Thoracic aorta (tissue), 2 donors: ENCODE results near the gene REXO4. TPM values are rescaled to one million over a fixed set of nuclear protein-coding genes. Genes with fewer than 3 reads are reported as not detected.

ENCODE experiments used
- ATAC-seq: fragments of 150-250 bp; one replicate; pipeline ENCODE4 v1.8.0; 2017; ENCODE audit warnings: low read depth; ENCODE audit not compliant: insufficient number of reproducible peaks, low FRiP score
- DNase-seq: peaks from one replicate; pipeline ENCODE4 v3.0.0-alpha.2; 2020; ENCODE audit warnings: low spot score
- H3K27ac ChIP-seq, 2 donors: fragments of 200-600 bp; sonication (generic); 1 replicate in 1 of 2; 2 replicates in 1 of 2; pipeline ENCODE4 v1.5.1; 2016; ENCODE audit warnings: mild to moderate bottlenecking in 2 of 2, moderate library complexity in 2 of 2
- H3K27me3 ChIP-seq: fragments of 200-600 bp; sonication (generic); replicated peaks from 2 replicates; pipeline ENCODE4 v1.6.0; 2016; ENCODE audit warnings: mild to moderate bottlenecking; ENCODE audit not compliant: insufficient read depth
- H3K36me3 ChIP-seq: fragments of 200-600 bp; sonication (generic); one replicate; pipeline ENCODE4 v1.5.1; 2016
- H3K4me1 ChIP-seq, 2 donors: fragments of 200-600 bp; sonication (generic); 1 replicate in 1 of 2; 2 replicates in 1 of 2; pipeline versions ENCODE4 v1.5.1 to v1.6.0; 2016; ENCODE audit warnings: low read depth in 2 of 2, mild to moderate bottlenecking in 1 of 2; ENCODE audit not compliant: control insufficient read depth in 1 of 2
- H3K4me3 ChIP-seq: fragments of 200-600 bp; sonication (generic); 2 replicates; pipeline ENCODE4 v1.5.1; 2016; ENCODE audit warnings: mild to moderate bottlenecking
- H3K9me3 ChIP-seq: fragments of 200-600 bp; sonication (generic); 2 replicates; pipeline ENCODE4 v1.5.1; 2016
- total RNA-seq, 2 donors: library from RNA; depleted of rRNA; stranded (reverse); fragments of >200 nt; gene quantifications; one replicate each; pipeline versions ENCODE4 v1.1.0 to v1.2.3, GENCODE V29; 2016
- TF ChIP-seq, protein P1 (sequence below): fragments of 200-600 bp; sonication (generic); IDR thresholded peaks from one replicate; pipeline ENCODE4 v1.5.1; 2019; ENCODE audit warnings: antibody characterized with exemption

Gene REXO4
- total RNA-seq, 2 donors from 2014 or later, result 7.7 to 18.6 TPM

DNA sequence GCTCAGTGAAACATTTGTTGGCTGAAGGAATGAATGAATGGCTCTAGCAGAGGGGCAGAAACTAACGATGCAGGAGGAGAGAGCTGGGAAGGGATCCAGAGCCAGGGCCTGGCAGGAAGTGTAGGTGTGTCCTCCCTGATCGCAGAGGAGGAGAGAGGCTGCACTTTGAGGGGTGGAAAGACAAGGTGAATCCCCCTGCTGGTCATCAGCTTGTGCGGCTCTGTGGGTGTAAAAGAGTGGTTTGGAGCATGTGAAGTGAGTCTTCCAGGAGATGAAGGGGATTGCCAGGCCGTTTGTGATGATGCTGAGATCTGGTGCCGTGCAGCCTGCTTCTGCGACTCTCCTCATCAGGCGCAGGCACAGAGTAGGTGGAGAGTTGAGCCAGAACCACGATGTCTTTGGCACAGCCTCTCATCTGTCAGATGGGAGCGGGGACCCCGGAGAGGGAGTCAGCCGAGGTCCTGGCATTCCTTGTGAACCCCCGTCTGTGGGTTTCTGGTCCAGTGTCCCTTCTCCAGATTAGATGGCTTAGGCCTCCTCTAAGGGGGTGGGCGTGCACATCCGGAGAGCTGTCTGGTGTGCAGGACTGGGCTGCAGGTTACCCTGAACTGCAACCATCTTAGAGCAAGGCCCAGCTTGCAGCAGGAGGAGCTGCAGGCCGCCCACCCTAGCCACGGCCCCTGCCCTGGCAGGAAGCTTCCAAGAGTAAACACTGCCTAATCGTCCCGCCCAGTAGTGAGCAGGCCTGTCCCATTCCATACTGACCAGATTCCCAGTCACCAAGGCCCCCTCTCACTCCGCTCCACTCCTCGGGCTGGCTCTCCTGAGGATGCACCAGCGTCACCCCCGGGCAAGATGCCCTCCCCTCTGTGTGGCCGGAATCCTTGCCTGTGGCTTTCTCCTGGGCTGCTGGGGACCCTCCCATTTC is 4.1 kb upstream of the REXO4 start, which contains the start of gene ADAMTS13:
ADAMTS13 (plus strand) TSS at position 753 of the 928 bp plus-strand sequence; CDS start at position 830, 77 bp downstream.
- no peak within 1 kb of the TSS for H3K4me3 ChIP-seq
- peaks cover 3 to 7% of the 10 kb centered on the region in 2 donors for H3K4me1 ChIP-seq
- TF ChIP-seq, protein P1, sequence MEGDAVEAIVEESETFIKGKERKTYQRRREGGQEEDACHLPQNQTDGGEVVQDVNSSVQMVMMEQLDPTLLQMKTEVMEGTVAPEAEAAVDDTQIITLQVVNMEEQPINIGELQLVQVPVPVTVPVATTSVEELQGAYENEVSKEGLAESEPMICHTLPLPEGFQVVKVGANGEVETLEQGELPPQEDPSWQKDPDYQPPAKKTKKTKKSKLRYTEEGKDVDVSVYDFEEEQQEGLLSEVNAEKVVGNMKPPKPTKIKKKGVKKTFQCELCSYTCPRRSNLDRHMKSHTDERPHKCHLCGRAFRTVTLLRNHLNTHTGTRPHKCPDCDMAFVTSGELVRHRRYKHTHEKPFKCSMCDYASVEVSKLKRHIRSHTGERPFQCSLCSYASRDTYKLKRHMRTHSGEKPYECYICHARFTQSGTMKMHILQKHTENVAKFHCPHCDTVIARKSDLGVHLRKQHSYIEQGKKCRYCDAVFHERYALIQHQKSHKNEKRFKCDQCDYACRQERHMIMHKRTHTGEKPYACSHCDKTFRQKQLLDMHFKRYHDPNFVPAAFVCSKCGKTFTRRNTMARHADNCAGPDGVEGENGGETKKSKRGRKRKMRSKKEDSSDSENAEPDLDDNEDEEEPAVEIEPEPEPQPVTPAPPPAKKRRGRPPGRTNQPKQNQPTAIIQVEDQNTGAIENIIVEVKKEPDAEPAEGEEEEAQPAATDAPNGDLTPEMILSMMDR, result no peak
- no peaks in the 10 kb centered on the region for H3K36me3 ChIP-seq
- no peak within 1 kb of the TSS for H3K27ac ChIP-seq
- DNase-seq (no peak), ATAC-seq (no peak)
- H3K27me3 ChIP-seq, result no peaks in the 10 kb centered on the region
- no peaks in the 10 kb centered on the region for H3K9me3 ChIP-seq

- Histone ChIP-seq H3K36me3 (no peaks in the 10 kb centered on the region), H3K4me3 (no peak overlapping the region), H3K27ac (no peak overlapping the region), H3K9me3 (no peaks in the 10 kb centered on the region), H3K27me3 (no peaks in the 10 kb centered on the region), H3K4me1 (peaks cover 11 to 20% of the 10 kb centered on the region in 2 donors)
- ATAC-seq, result no peak
- TF ChIP-seq, protein P1, result no peak
- no peak for DNase-seq
Measured at GRCh38 chr9:133420392-133420827, 2.6 kb upstream of the REXO4 start.

DNA sequence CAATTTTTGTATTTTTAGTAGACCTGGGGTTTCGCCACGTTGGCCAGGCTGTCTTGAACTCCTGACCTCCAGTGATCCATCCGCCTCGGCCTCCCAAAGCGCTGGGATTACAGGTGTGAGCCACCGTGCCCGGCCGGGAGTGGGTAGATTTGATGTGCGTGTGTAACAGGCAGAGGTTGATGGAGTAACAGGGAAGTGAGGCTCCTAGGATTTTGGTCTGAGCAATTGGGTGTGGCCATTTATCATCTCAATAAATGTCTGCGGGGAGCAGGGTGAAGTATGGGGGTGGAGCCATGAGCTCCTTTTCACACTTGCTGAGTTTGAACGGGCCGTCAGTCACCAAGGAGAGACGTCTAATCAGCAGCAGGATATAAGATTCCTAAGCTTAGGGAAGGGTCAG is 1.2 kb upstream of the REXO4 start:
- Histone ChIP-seq H3K27me3 (no peaks in the 10 kb centered on the region), H3K4me1 (peaks cover 11 to 20% of the 10 kb centered on the region in 2 donors), H3K36me3 (no peaks in the 10 kb centered on the region), H3K4me3 (no peak overlapping the region), H3K27ac (no peak overlapping the region), H3K9me3 (no peaks in the 10 kb centered on the region)
- ATAC-seq (no peak), DNase-seq (no peak)
- TF ChIP-seq, protein P1, result no peak

- H3K27ac ChIP-seq, result no peak overlapping the region
- no peaks in the 10 kb centered on the region for H3K27me3 ChIP-seq
- no peak overlapping the region for H3K4me3 ChIP-seq
- TF ChIP-seq, protein P1, result no peak
- peaks cover 11 to 20% of the 10 kb centered on the region in 2 donors for H3K4me1 ChIP-seq
- H3K9me3 ChIP-seq, result no peaks in the 10 kb centered on the region
- peaks cover 25% of the 10 kb centered on the region for H3K36me3 ChIP-seq
- DNase-seq, result no peak
- no peak for ATAC-seq
Measured at GRCh38 chr9:133415170-133415569, 2.6 kb downstream of the REXO4 start.

- Histone ChIP-seq H3K4me3 (no peak overlapping the region), H3K27me3 (no peaks in the 10 kb centered on the region), H3K36me3 (peaks cover 59% of the 10 kb centered on the region), H3K4me1 (no peaks in the 10 kb centered on the region), H3K27ac (no peak overlapping the region), H3K9me3 (no peaks in the 10 kb centered on the region)
- DNase-seq (no peak), ATAC-seq (no peak)
- TF ChIP-seq, protein P1, result no peak
Measured at GRCh38 chr9:133408042-133408441, 9.8 kb downstream of the REXO4 start.
